Panc1 (cell line): Measurements from ENCODE around the gene BANF2. TPM values are rescaled to one million over a fixed set of nuclear protein-coding genes. Genes with fewer than 3 reads are reported as not detected.

Experiments used
- ATAC-seq: fragments of 200-7000 bp; cut with Tn5 transposase; 2 replicates; pipeline ENCODE4 v1.9.1; 2020; ENCODE audit warnings: mild to moderate bottlenecking, moderate library complexity
- BruUV-seq: library from RNA; stranded (reverse); fragments of 400-500 nt; replicated peaks from 2 replicates; lab custom pipeline; 2021; lab: Mats Ljungman, UMichigan
- CTCF ChIA-PET: fragments of 300-600 bp; sonication (Branson Sonifier 250); formaldehyde crosslinking; loops from one replicate; lab custom pipeline; 2022; ENCODE audit warnings: antibody characterized with exemption; lab: Charles Lee
- POLR2A ChIA-PET: fragments of 300-600 bp; sonication (Branson Sonifier 250); formaldehyde crosslinking; loops from one replicate; lab custom pipeline; 2022; ENCODE audit warnings: antibody characterized with exemption; lab: Charles Lee
- DNase-seq: peaks from one replicate; pipeline ENCODE4 v3.0.0-alpha.2; 2010; ENCODE audit warnings: low read depth, low spot score
- H3K27ac ChIP-seq: 2 replicates; pipeline ENCODE4 v1.5.1; 2011; ENCODE audit warnings: mild to moderate bottlenecking, low read length, inconsistent platforms
- H3K27me3 ChIP-seq: fragments of 200-500 bp; sonication (Bioruptor generic); 2 replicates; pipeline ENCODE4 v1.6.0; 2014; ENCODE audit warnings: low read length, inconsistent platforms; ENCODE audit not compliant: control insufficient read depth, insufficient read depth
- H3K36me3 ChIP-seq: fragments of 200-500 bp; sonication (Bioruptor generic); 2 replicates; pipeline ENCODE4 v1.5.1; 2014; ENCODE audit warnings: inconsistent platforms, mild to moderate bottlenecking, low read length, moderate library complexity; ENCODE audit not compliant: control insufficient read depth, insufficient read depth
- H3K4me1 ChIP-seq: 2 replicates; pipeline ENCODE4 v1.5.1; 2011; ENCODE audit warnings: inconsistent platforms, mild to moderate bottlenecking, low read length, moderate library complexity; ENCODE audit not compliant: control insufficient read depth, insufficient read depth
- H3K4me3 ChIP-seq, 2 experiments: 2 replicates each; pipeline ENCODE4 v1.5.1; 2011 to 2012; ENCODE audit warnings: low read depth in 2 of 2, low read length in 2 of 2, mild to moderate bottlenecking in 2 of 2, inconsistent platforms in 1 of 2, moderate library complexity in 1 of 2
- H3K9me3 ChIP-seq: fragments of 200-500 bp; sonication (Bioruptor generic); 2 replicates; pipeline ENCODE4 v1.5.1; 2014; ENCODE audit warnings: low read depth, mild to moderate bottlenecking, inconsistent platforms, low read length, moderate library complexity; ENCODE audit not compliant: control insufficient read depth, insufficient read depth
- POLR2AphosphoS5 ChIP-seq: IDR thresholded peaks from 2 replicates; pipeline ENCODE4 v1.6.1; 2012; ENCODE audit warnings: mild to moderate bottlenecking, low read depth, low read length, moderate library complexity
- SIN3A ChIP-seq: IDR thresholded peaks from 2 replicates; pipeline ENCODE4 v1.6.1; 2012; ENCODE audit warnings: low read depth, mild to moderate bottlenecking, low read length, moderate library complexity, borderline replicate concordance; ENCODE audit not compliant: insufficient read depth
- TCF7L2 ChIP-seq: IDR thresholded peaks from 2 replicates; pipeline ENCODE4 v1.6.1; 2011; ENCODE audit warnings: mild to moderate bottlenecking, low read depth, low read length, inconsistent platforms
- in situ Hi-C: cut with HindIII; loops from 2 replicates; pipeline ENCODE4 v1.10.0; 2016; ENCODE audit warnings: low sequenced_read_pairs, low pct_unique_long_range_greater_than_20kb
- intact Hi-C: fragments of 100-400 bp; cut with micrococcal nuclease; formaldehyde crosslinking; loops from one replicate; pipeline ENCODE4 v1.10.0; 2022; ENCODE audit not compliant: unreplicated experiment
- total RNA-seq: library from RNA; stranded (reverse); gene quantifications from one replicate; pipeline ENCODE4 v1.2.1, GENCODE V29; 2021; ENCODE audit not compliant: unreplicated experiment
- TF ChIP-seq, protein P1 (sequence below), 2 experiments: IDR thresholded peaks; 2 replicates each; pipeline ENCODE4 v1.6.1; 2011 to 2012; ENCODE audit warnings: low read depth in 2 of 2, control low read depth in 1 of 2, low read length in 1 of 2, mild to moderate bottlenecking in 1 of 2, moderate library complexity in 1 of 2; ENCODE audit not compliant: insufficient read depth in 1 of 2
- TF ChIP-seq, protein P2 (sequence below): fragments of 450-650 bp; IDR thresholded peaks from 2 replicates; pipeline ENCODE4 v1.5.1; 2017; ENCODE audit warnings: mild to moderate bottlenecking

BANF2 gene
- total RNA-seq, 1 experiment from 2014 or later = not detected

DNA sequence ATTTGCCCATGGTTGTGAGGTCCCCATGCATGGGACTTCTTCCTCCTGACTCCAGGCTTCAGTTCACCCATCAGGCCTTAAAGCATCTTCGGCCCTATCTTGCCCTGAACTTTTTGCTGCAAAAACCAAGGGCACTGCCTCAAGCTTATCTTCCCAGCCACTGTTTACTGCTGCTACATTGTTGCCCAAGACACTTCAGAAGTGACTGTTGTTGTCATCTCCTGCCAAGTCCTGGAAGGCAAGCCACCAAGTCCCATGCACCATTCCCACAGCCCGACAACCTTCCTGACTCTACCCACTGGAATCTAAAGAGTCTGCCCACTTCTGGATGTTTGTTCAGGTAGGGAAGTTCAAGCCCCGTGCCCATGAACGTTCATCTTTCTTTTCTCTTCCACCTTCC is 12.4 kb downstream of the BANF2 start:
- BruUV-seq = no TSS peak
- no peaks in the 10 kb centered on the region for H3K36me3 ChIP-seq
- POLR2A ChIA-PET = no interaction called here
- intact Hi-C loops = no loop called here
- H3K4me1 ChIP-seq = no peaks in the 10 kb centered on the region
- CTCF ChIA-PET = no interaction called here
- H3K4me3 ChIP-seq = no peak overlapping the region
- DNase-seq (no peak), ATAC-seq (no peak)
- TF ChIP-seq, protein P1, sequence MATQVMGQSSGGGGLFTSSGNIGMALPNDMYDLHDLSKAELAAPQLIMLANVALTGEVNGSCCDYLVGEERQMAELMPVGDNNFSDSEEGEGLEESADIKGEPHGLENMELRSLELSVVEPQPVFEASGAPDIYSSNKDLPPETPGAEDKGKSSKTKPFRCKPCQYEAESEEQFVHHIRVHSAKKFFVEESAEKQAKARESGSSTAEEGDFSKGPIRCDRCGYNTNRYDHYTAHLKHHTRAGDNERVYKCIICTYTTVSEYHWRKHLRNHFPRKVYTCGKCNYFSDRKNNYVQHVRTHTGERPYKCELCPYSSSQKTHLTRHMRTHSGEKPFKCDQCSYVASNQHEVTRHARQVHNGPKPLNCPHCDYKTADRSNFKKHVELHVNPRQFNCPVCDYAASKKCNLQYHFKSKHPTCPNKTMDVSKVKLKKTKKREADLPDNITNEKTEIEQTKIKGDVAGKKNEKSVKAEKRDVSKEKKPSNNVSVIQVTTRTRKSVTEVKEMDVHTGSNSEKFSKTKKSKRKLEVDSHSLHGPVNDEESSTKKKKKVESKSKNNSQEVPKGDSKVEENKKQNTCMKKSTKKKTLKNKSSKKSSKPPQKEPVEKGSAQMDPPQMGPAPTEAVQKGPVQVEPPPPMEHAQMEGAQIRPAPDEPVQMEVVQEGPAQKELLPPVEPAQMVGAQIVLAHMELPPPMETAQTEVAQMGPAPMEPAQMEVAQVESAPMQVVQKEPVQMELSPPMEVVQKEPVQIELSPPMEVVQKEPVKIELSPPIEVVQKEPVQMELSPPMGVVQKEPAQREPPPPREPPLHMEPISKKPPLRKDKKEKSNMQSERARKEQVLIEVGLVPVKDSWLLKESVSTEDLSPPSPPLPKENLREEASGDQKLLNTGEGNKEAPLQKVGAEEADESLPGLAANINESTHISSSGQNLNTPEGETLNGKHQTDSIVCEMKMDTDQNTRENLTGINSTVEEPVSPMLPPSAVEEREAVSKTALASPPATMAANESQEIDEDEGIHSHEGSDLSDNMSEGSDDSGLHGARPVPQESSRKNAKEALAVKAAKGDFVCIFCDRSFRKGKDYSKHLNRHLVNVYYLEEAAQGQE (IDR thresholded peaks at IDR 0.05; ENCODE audit: insufficient read depth in 1 of 2, low read depth in 2 of 2, low read length in 1 of 2) = no peak
- no peak for TF ChIP-seq POLR2AphosphoS5
- TF ChIP-seq SIN3A = no peak
- TF ChIP-seq, protein P2, sequence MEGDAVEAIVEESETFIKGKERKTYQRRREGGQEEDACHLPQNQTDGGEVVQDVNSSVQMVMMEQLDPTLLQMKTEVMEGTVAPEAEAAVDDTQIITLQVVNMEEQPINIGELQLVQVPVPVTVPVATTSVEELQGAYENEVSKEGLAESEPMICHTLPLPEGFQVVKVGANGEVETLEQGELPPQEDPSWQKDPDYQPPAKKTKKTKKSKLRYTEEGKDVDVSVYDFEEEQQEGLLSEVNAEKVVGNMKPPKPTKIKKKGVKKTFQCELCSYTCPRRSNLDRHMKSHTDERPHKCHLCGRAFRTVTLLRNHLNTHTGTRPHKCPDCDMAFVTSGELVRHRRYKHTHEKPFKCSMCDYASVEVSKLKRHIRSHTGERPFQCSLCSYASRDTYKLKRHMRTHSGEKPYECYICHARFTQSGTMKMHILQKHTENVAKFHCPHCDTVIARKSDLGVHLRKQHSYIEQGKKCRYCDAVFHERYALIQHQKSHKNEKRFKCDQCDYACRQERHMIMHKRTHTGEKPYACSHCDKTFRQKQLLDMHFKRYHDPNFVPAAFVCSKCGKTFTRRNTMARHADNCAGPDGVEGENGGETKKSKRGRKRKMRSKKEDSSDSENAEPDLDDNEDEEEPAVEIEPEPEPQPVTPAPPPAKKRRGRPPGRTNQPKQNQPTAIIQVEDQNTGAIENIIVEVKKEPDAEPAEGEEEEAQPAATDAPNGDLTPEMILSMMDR = no peak
- no peak for TF ChIP-seq TCF7L2
- H3K27ac ChIP-seq = no peak overlapping the region
- no peaks in the 10 kb centered on the region for H3K9me3 ChIP-seq
- no peaks in the 10 kb centered on the region for H3K27me3 ChIP-seq
- in situ Hi-C loops = no loop called here

DNA sequence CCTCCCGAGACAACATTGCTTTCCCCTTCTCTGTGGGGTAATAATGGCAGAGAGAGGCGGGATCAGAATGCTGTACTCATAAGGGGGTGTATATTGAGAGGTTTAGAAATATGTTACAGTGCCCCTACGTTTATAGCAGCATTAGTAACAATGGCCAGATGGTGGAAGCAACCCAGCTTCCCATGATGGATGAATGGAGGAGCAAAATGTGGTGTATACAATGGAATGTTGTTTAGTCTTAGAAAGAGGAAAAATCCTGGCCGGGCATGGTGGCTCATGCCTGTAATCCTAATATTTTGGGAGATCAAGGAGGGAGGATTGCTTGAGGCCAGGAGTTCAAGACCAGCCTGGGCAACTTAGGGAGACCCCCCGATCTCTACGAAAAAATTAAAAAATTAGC is 12.9 kb downstream of the BANF2 start:
- ChIA-PET POLR2A (no interaction called here), CTCF (no interaction called here)
- Histone ChIP-seq H3K4me1 (no peaks in the 10 kb centered on the region), H3K36me3 (no peaks in the 10 kb centered on the region), H3K27me3 (no peaks in the 10 kb centered on the region), H3K27ac (no peak overlapping the region), H3K4me3 (no peak overlapping the region), H3K9me3 (no peaks in the 10 kb centered on the region)
- ATAC-seq (no peak), DNase-seq (no peak)
- intact Hi-C loops = no loop called here
- no peak for TF ChIP-seq TCF7L2
- TF ChIP-seq SIN3A = no peak
- no peak for TF ChIP-seq POLR2AphosphoS5
- TF ChIP-seq, protein P1 (IDR thresholded peaks at IDR 0.05; ENCODE audit: insufficient read depth in 1 of 2, low read depth in 2 of 2, low read length in 1 of 2) = no peak
- TF ChIP-seq, protein P2 = no peak
- in situ Hi-C loops = no loop called here
- no TSS peak for BruUV-seq
